Stimulated activated CD4-positive, alpha-beta T cell treated with anti-CD3 and anti-CD28 coated beads, Interleukin-1b, Interleukin-23, amount 100 ng/mL, for 4 hours (primary cell): ENCODE data around the gene RAC3.

Experiments used
- DNase-seq, 2 donors: peaks; one replicate each; pipeline ENCODE4 v3.0.0-alpha.2; 2020; ENCODE audit warnings: low read depth in 2 of 2

Gene RAC3

GRCh38 chr17:82055965-82056728 is 24.7 kb downstream of the RAC3 start:
- no peak for DNase-seq

GRCh38 chr17:82056729-82057621 is 25.5 kb downstream of the RAC3 start:
- DNase-seq = no peak

GRCh38 chr17:82058230-82058854 is 26.9 kb downstream of the RAC3 start:
- DNase-seq = no peak

GRCh38 chr17:82058855-82059249 is 27.4 kb downstream of the RAC3 start:
- no peak for DNase-seq

- no peak for DNase-seq
These were observed 28.0 kb downstream of the RAC3 start for GRCh38 chr17:82059272-82060000.

- no peak for DNase-seq
These were observed 28.5 kb downstream of the RAC3 start for GRCh38 chr17:82060001-82060380.

- DNase-seq = no peak
These were observed 29.1 kb downstream of the RAC3 start for GRCh38 chr17:82060614-82061013.

- DNase-seq = no peak
These were observed 29.8 kb downstream of the RAC3 start for GRCh38 chr17:82061047-82061925.

GRCh38 chr17:82062076-82062983 is 30.9 kb downstream of the RAC3 start:
- no peak for DNase-seq

GRCh38 chr17:82062984-82063368 is 31.5 kb downstream of the RAC3 start:
- no peak for DNase-seq

GRCh38 chr17:82063424-82064415 is 32.2 kb downstream of the RAC3 start:
- DNase-seq = no peak

- DNase-seq = no peak
These were observed 33.1 kb downstream of the RAC3 start for GRCh38 chr17:82064433-82065192.

GRCh38 chr17:82065193-82065637 is 33.7 kb downstream of the RAC3 start:
- peak in 1 of 2 donors; percentile 10 for DNase-seq

GRCh38 chr17:82065638-82066303 is 34.3 kb downstream of the RAC3 start, which contains the start of gene DUS1L:
Gene DUS1L, minus strand, starts transcription at chr17:82065804. Its CDS starts 745 bp downstream, at chr17:82065059.
- peak; percentile 69 for DNase-seq

GRCh38 chr17:82070611-82071010 is 39.1 kb downstream of the RAC3 start:
- DNase-seq = no peak

GRCh38 chr17:82072827-82073226 is 41.3 kb downstream of the RAC3 start:
- no peak for DNase-seq

GRCh38 chr17:82073446-82073845 is 42.0 kb downstream of the RAC3 start:
- no peak for DNase-seq
